Karpas-422 (cell line): ENCODE results near the gene DCDC2C. TPM values are rescaled to one million over a fixed set of nuclear protein-coding genes. Genes with fewer than 3 reads are reported as not detected.

Experiments
- DNase-seq: peaks from one replicate; pipeline ENCODE4 v3.0.0-alpha.2; 2015
- H2AFZ ChIP-seq: fragments of 200-600 bp; sonication (generic); 2 replicates; pipeline ENCODE4 v1.6.1; 2014; ENCODE audit warnings: antibody characterized with exemption, low read length, mixed read lengths
- H3K27ac ChIP-seq: fragments of 200-600 bp; sonication (generic); 2 replicates; pipeline ENCODE4 v1.5.1; 2014; ENCODE audit warnings: mild to moderate bottlenecking, low read length, moderate library complexity
- H3K27me3 ChIP-seq: fragments of 200-600 bp; sonication (generic); 2 replicates; pipeline ENCODE4 v1.6.1; 2014; ENCODE audit warnings: low read length, mixed read lengths
- H3K36me3 ChIP-seq: fragments of 200-600 bp; sonication (generic); 2 replicates; pipeline ENCODE4 v1.6.1; 2014; ENCODE audit warnings: low read length, mixed read lengths; ENCODE audit not compliant: insufficient read depth
- H3K4me1 ChIP-seq: fragments of 200-600 bp; sonication (generic); 2 replicates; pipeline ENCODE4 v1.6.1; 2014; ENCODE audit warnings: mild to moderate bottlenecking, low read length, mixed read lengths
- H3K4me2 ChIP-seq: fragments of 200-600 bp; sonication (generic); 2 replicates; pipeline ENCODE4 v1.6.1; 2014; ENCODE audit warnings: low read length, low read depth, mild to moderate bottlenecking; ENCODE audit not compliant: poor library complexity, severe bottlenecking
- H3K4me3 ChIP-seq: fragments of 200-600 bp; sonication (generic); 2 replicates; pipeline ENCODE4 v1.5.1; 2014; ENCODE audit warnings: mild to moderate bottlenecking, antibody characterized with exemption, low read length, mixed read lengths
- H3K79me2 ChIP-seq: fragments of 200-600 bp; sonication (generic); 2 replicates; pipeline ENCODE4 v1.6.1; 2014; ENCODE audit warnings: mild to moderate bottlenecking, low read length, mixed read lengths
- H3K9ac ChIP-seq: fragments of 200-600 bp; sonication (generic); 2 replicates; pipeline ENCODE4 v1.6.0; 2014; ENCODE audit warnings: low read length
- H3K9me2 ChIP-seq: fragments of 200-600 bp; sonication (generic), shearing (Covaris generic); replicated peaks from 2 replicates; pipeline ENCODE4 v1.6.0; 2014; ENCODE audit warnings: mild to moderate bottlenecking, low read length, moderate library complexity; ENCODE audit not compliant: insufficient read depth
- H3K9me3 ChIP-seq: fragments of 300-700, 200-600 bp; sonication (generic); 2 replicates; pipeline ENCODE4 v1.6.1; 2014; ENCODE audit warnings: low read length, mixed read lengths
- H4K20me1 ChIP-seq: fragments of 200-600 bp; sonication (generic); 2 replicates; pipeline ENCODE4 v1.6.1; 2014; ENCODE audit warnings: mild to moderate bottlenecking, antibody characterized with exemption, low read length, low read depth; ENCODE audit not compliant: insufficient read depth
- total RNA-seq: library from RNA; depleted of rRNA; stranded (reverse); fragments of >200 nt; shearing (Covaris generic); gene quantifications from 2 replicates; pipeline ENCODE4 v1.2.3, GENCODE V29; 2014; ENCODE audit warnings: low replicate concordance

DCDC2C gene
- total RNA-seq, 1 experiment from 2014 or later: not detected

DNA sequence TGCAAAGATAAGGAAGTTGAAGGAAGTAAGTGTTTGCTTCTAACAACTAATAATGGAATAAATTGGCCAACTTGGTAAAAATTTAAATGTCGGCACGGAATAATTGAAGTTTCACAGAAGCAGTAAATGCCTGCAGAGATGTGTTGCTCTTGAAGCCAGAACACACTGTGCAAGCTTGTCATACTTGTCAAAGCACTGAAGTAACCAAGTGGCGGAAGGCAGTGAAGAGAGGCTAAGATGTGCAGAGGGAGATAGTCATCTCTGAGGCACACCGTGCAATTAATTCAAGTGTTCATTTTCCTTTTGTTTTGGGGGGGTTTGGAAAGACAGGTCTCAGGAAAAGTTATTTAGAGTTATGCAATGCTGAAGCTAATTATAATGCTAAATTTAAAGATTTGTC is 5.2 kb downstream of the DCDC2C start:
- Histone ChIP-seq H3K27ac (no peak overlapping the region), H3K27me3 (no peaks in the 10 kb centered on the region), H3K4me3 (no peak overlapping the region), H3K79me2 (no peaks in the 10 kb centered on the region), H3K9ac (no peak overlapping the region), H3K36me3 (no peaks in the 10 kb centered on the region), H3K4me2 (no peak overlapping the region), H3K9me3 (no peaks in the 10 kb centered on the region), H3K4me1 (no peaks in the 10 kb centered on the region), H3K9me2 (no peaks in the 10 kb centered on the region), H4K20me1 (no peaks in the 10 kb centered on the region), H2AFZ (no peak overlapping the region)
- DNase-seq: no peak

DNA sequence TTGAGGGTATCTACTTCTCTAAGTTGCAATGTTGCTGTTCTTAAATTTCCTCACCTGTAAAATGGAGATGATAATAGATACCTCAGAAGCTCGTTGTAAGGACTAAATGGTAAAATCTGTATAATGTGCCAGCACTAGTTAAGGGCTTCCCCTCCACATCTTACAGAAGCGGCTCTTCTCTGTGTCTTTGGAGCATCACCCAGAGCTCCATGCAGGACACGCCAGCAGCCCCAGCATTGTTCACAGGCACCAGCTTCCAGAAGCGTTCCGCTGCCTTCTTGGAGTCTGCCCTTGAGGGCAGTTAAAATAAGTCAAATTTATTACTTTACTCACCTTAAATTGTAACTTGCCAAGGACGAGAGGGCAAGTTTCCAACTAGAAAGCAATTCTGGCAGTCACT is 5.8 kb downstream of the DCDC2C start:
- H3K79me2 ChIP-seq: no peaks in the 10 kb centered on the region
- no peak overlapping the region for H3K4me3 ChIP-seq
- no peaks in the 10 kb centered on the region for H3K9me2 ChIP-seq
- H3K9me3 ChIP-seq: no peaks in the 10 kb centered on the region
- H3K27ac ChIP-seq: no peak overlapping the region
- H4K20me1 ChIP-seq: no peaks in the 10 kb centered on the region
- H3K36me3 ChIP-seq: no peaks in the 10 kb centered on the region
- no peak overlapping the region for H3K4me2 ChIP-seq
- no peaks in the 10 kb centered on the region for H3K4me1 ChIP-seq
- no peak for DNase-seq
- H2AFZ ChIP-seq: no peak overlapping the region
- H3K27me3 ChIP-seq: no peaks in the 10 kb centered on the region
- H3K9ac ChIP-seq: no peak overlapping the region

DNA sequence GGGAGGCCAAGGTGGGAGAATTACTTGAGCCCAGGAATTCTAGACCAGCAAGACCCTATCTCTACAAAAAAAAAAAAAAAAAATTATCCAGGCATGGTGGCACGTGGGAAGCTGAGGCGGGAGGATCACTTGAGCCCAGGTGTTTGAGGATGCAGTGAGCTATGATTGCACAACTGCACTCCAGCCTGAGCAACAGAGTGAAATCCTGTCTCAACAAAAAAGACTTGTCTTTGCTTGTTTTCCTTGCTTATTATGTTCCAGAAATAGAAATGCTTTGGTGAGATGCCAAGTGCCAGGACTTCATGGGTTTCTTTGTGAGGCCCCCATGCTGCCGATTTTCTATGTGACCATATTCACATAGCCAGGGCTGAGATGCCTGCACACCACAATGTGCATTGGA is 9.0 kb downstream of the DCDC2C start:
- no peak overlapping the region for H3K27ac ChIP-seq
- DNase-seq: no peak
- H3K9me3 ChIP-seq: no peaks in the 10 kb centered on the region
- H3K4me3 ChIP-seq: no peak overlapping the region
- no peaks in the 10 kb centered on the region for H4K20me1 ChIP-seq
- no peaks in the 10 kb centered on the region for H3K4me1 ChIP-seq
- H3K36me3 ChIP-seq: no peaks in the 10 kb centered on the region
- no peaks in the 10 kb centered on the region for H3K79me2 ChIP-seq
- H3K4me2 ChIP-seq: no peak overlapping the region
- H3K27me3 ChIP-seq: no peaks in the 10 kb centered on the region
- H3K9me2 ChIP-seq: no peaks in the 10 kb centered on the region
- no peak overlapping the region for H3K9ac ChIP-seq
- H2AFZ ChIP-seq: no peak overlapping the region

DNA sequence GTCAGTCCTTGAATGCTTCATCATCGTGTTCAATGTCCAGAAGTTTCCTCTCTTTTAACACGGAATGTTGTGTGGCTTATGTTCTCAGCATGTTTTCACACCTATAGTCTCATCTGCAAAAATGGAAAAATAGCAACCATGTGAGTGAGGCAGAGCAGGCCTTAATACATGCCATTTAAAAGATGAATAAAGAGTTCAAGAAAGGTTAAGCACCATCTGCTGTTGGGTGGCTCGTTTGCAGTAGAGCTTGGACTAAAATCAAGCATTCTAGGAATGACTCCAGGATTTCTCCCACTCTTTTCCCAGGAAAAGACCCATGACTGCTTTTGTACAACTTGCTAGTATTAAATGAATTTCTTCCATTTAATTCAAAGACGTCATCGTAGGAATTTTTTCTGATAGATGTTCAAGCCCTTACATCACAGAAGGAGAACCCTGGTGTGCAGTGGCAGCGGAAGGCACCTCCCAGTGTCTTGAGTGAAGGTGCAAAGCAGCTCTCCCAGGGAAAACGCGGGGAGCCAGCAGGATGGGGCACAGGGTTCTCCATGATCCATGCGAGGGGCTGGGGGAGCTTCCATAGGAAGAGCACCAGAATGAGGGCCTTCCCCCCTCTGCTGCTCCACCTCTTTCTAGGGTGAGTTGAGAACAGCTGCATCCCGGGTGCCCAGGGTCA is 9.6 kb downstream of the DCDC2C start:
- H4K20me1 ChIP-seq: no peaks in the 10 kb centered on the region
- DNase-seq: no peak
- H3K4me1 ChIP-seq: no peaks in the 10 kb centered on the region
- H3K79me2 ChIP-seq: no peaks in the 10 kb centered on the region
- no peak overlapping the region for H3K4me3 ChIP-seq
- no peaks in the 10 kb centered on the region for H3K9me3 ChIP-seq
- no peaks in the 10 kb centered on the region for H3K27me3 ChIP-seq
- H3K4me2 ChIP-seq: no peak overlapping the region
- no peaks in the 10 kb centered on the region for H3K36me3 ChIP-seq
- no peak overlapping the region for H2AFZ ChIP-seq
- H3K9ac ChIP-seq: no peak overlapping the region
- H3K27ac ChIP-seq: no peak overlapping the region
- H3K9me2 ChIP-seq: no peaks in the 10 kb centered on the region

DNA sequence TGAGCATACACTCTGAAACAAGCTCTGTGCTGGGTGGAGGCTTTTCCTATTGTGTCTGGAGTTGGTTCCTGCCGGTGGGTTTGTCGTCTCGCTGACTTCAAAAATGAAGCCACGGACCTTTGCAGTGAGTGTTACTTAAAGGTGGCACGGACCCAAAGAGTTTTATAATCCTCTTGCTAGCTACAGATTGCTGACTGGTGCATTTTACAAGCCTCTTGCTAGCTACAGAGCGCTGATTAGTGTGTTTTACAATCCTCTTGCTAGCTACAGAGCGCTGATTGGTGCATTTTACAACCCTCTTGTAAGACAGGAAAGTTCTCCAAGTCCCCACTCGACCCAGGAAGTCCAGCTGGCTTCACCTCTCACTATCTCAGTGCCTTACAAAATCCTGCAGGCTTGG is 15.3 kb downstream of the DCDC2C start:
- Histone ChIP-seq H4K20me1 (no peaks in the 10 kb centered on the region), H3K4me2 (no peak overlapping the region), H3K9ac (no peak overlapping the region), H3K4me3 (no peak overlapping the region), H3K27ac (no peak overlapping the region), H3K9me3 (no peaks in the 10 kb centered on the region), H2AFZ (no peak overlapping the region), H3K36me3 (no peaks in the 10 kb centered on the region), H3K4me1 (no peaks in the 10 kb centered on the region), H3K9me2 (no peaks in the 10 kb centered on the region), H3K79me2 (no peaks in the 10 kb centered on the region), H3K27me3 (peaks cover 3% of the 10 kb centered on the region; the same call in 1 of the 2 replicates)
- DNase-seq: no peak

DNA sequence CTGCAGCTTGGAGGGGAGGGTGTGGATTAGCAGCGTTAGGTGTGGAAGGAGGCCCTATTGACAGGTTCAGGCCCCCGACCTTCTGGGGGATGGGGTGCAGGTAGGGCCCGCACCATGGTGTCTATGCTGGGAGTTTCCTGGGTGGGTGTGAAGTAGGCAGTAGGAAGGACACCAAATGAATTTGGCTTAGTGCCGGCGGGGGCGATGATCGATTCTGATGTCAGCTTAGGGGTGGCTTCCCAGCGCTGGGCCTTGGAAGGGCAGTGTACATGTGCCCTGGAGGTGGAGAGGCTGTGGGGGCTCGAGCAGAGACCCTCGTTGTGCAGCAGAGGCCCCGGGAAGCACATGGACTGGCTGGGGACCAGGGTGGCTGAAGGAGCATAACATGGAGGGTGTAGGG is 21.6 kb downstream of the DCDC2C start:
- H3K4me1 ChIP-seq: no peaks in the 10 kb centered on the region
- no peaks in the 10 kb centered on the region for H3K9me3 ChIP-seq
- no peaks in the 10 kb centered on the region for H3K79me2 ChIP-seq
- DNase-seq: no peak
- H3K27ac ChIP-seq: no peak overlapping the region
- H4K20me1 ChIP-seq: 0 out of 2 replicates have a peak, but pooled peaks cover 4% of the 10 kb centered on the region
- no peak overlapping the region for H3K4me2 ChIP-seq
- H2AFZ ChIP-seq: no peak overlapping the region
- no peak overlapping the region for H3K4me3 ChIP-seq
- H3K9ac ChIP-seq: no peak overlapping the region
- no peaks in the 10 kb centered on the region for H3K9me2 ChIP-seq
- H3K36me3 ChIP-seq: no peaks in the 10 kb centered on the region
- peaks cover 3% of the 10 kb centered on the region; the same call in 1 of the 2 replicates for H3K27me3 ChIP-seq

DNA sequence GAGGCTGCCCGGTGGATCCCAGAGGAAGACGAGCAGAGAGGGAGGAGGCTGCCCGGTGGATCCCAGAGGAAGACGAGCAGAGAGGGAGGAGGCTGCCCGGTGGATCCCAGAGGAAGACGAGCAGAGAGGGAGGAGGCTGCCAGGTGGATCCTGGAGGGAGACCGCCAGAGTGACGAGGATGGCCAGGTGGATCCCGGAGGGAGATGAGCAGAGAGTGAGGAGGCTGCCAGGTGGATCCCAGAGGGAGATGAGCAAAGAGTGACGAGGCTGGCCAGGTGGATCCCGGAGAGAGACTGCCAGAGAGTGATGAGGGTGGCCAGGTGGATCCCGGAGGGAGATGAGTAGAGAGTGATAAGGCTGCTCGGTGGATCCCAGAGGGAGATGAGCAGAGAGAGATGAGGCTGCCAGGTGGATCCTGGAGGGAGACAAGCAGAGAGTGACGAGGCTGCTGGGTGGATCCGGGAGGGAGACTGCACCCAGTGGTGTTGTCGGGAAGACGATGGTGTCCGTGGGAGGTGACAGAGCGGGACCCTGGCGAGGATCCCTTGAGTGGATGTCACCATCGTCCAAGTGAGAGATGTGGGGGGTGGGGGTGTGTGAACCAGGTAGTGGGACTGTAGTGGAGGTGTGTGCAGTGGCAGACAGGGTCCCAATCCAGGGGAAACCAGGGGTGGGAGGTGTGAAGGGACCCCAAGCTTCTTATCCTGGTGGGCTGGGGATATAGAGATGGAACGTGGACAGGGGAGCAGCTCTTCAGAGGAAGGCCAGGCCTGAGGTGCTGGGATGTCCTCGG is 22.3 kb downstream of the DCDC2C start:
- H3K4me3 ChIP-seq: no peak overlapping the region
- H3K4me1 ChIP-seq: no peaks in the 10 kb centered on the region
- 0 out of 2 replicates have a peak, but pooled peaks cover 4% of the 10 kb centered on the region for H4K20me1 ChIP-seq
- no peak overlapping the region for H2AFZ ChIP-seq
- no peaks in the 10 kb centered on the region for H3K9me2 ChIP-seq
- no peak overlapping the region for H3K9ac ChIP-seq
- no peak overlapping the region for H3K27ac ChIP-seq
- peaks cover 3% of the 10 kb centered on the region; the same call in 1 of the 2 replicates for H3K27me3 ChIP-seq
- no peak for DNase-seq
- no peak overlapping the region for H3K4me2 ChIP-seq
- no peaks in the 10 kb centered on the region for H3K36me3 ChIP-seq
- no peaks in the 10 kb centered on the region for H3K9me3 ChIP-seq
- H3K79me2 ChIP-seq: no peaks in the 10 kb centered on the region

DNA sequence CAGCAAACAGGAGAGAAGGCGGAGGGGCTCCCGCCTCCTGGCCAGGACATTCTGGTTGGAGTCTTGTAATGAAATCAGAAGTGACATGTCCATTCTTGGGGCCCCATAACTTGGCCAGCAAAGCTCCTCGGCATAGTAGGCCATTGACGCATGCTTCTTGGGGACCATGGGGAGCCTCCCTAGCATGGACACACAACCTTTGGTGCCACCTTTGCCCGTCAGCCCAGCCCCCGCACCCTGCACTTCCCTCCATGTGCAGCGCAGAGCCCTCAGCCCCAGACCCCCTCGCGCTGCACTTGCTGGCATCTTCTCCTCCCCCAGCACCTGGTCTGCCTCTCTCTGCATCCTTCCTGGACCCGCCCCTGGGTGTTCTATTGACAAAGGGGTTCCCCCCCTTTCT is 23.1 kb downstream of the DCDC2C start:
- Histone ChIP-seq H3K27me3 (no peaks in the 10 kb centered on the region; the same call in 1 of the 2 replicates), H2AFZ (no peak overlapping the region), H3K4me2 (no peak overlapping the region), H3K27ac (no peak overlapping the region), H3K4me1 (no peaks in the 10 kb centered on the region), H3K4me3 (no peak overlapping the region), H3K9me3 (no peaks in the 10 kb centered on the region), H3K36me3 (no peaks in the 10 kb centered on the region), H3K9ac (no peak overlapping the region), H4K20me1 (0 out of 2 replicates have a peak, but pooled peaks cover 4% of the 10 kb centered on the region), H3K79me2 (no peaks in the 10 kb centered on the region), H3K9me2 (no peaks in the 10 kb centered on the region)
- DNase-seq: no peak
